Retinal pigment epithelial cell (primary cell): ENCODE data around the gene C1QTNF8.

Source experiments
- DNase-seq: peaks from one replicate; pipeline ENCODE4 v3.0.0-alpha.2; 2010; ENCODE audit warnings: low read depth
- H3K4me3 ChIP-seq: 2 replicates; pipeline ENCODE4 v1.5.1; 2011; ENCODE audit warnings: mild to moderate bottlenecking, low read length, control low read depth, moderate library complexity
- CTCF ChIP-seq: conservative IDR thresholded peaks from 2 replicates; pipeline ENCODE4 v1.5.1; 2011; ENCODE audit warnings: low read depth, low read length, control low read depth, inconsistent platforms

The C1QTNF8 gene

GRCh38 chr16:1141191-1141590 is 45.1 kb upstream of the C1QTNF8 start:
- H3K4me3 ChIP-seq: no peak overlapping the region
- no peak for DNase-seq
- no peak for TF ChIP-seq CTCF

- no peak overlapping the region for H3K4me3 ChIP-seq
- no peak for DNase-seq
- TF ChIP-seq CTCF: no peak
These were observed 44.6 kb upstream of the C1QTNF8 start for GRCh38 chr16:1140582-1141162.

GRCh38 chr16:1137604-1138003 is 41.6 kb upstream of the C1QTNF8 start:
- no peak for TF ChIP-seq CTCF
- DNase-seq: no peak
- H3K4me3 ChIP-seq: no peak overlapping the region

- no peak overlapping the region for H3K4me3 ChIP-seq
- no peak for DNase-seq
- TF ChIP-seq CTCF: no peak
These were observed 39.4 kb upstream of the C1QTNF8 start for GRCh38 chr16:1135459-1135825.

- no peak for DNase-seq
- no peak overlapping the region for H3K4me3 ChIP-seq
- TF ChIP-seq CTCF: no peak
These were observed 38.9 kb upstream of the C1QTNF8 start for GRCh38 chr16:1134776-1135458.

GRCh38 chr16:1133810-1134520 is 37.9 kb upstream of the C1QTNF8 start:
- DNase-seq: no peak
- H3K4me3 ChIP-seq: no peak overlapping the region
- no peak for TF ChIP-seq CTCF

GRCh38 chr16:1133271-1133670 is 37.2 kb upstream of the C1QTNF8 start:
- no peak for DNase-seq
- H3K4me3 ChIP-seq: no peak overlapping the region
- TF ChIP-seq CTCF: no peak
